Activated B cell treated with CpG ODN at 0.5 μM for 24 hours (primary cell): Measurements from ENCODE around the gene MUC12. TPM values are rescaled to one million over a fixed set of nuclear protein-coding genes. Genes with fewer than 3 reads are reported as not detected.

Source experiments
- ATAC-seq: fragments of 200-7000 bp; cut with Tn5 transposase; one replicate; pipeline ENCODE4 v1.10.0; 2021; ENCODE audit warnings: low read depth, mild to moderate bottlenecking, moderate library complexity
- CTCF ChIA-PET: fragments of 350-600 bp; sonication (Branson Sonifier 250); formaldehyde crosslinking; loops from one replicate; lab custom pipeline; 2021; ENCODE audit warnings: antibody characterized with exemption; lab: Charles Lee
- POLR2A ChIA-PET: fragments of 350-600 bp; sonication (Branson Sonifier 250); formaldehyde crosslinking; loops from one replicate; lab custom pipeline; 2021; ENCODE audit warnings: antibody characterized with exemption; lab: Charles Lee
- DNase-seq: peaks from one replicate; pipeline ENCODE4 v3.0.0; 2022
- H3K27ac Mint-ChIP-seq: one replicate; pipeline ENCODE4 v1.8.0; 2020; ENCODE audit warnings: mixed read lengths
- H3K27me3 Mint-ChIP-seq: one replicate; pipeline ENCODE4 v1.8.0; 2021; ENCODE audit warnings: mixed read lengths
- H3K36me3 Mint-ChIP-seq: one replicate; pipeline ENCODE4 v1.8.0; 2021; ENCODE audit warnings: low read depth, mixed read lengths
- H3K4me1 Mint-ChIP-seq: one replicate; pipeline ENCODE4 v1.8.0; 2021; ENCODE audit warnings: mixed read lengths
- H3K4me3 Mint-ChIP-seq: one replicate; pipeline ENCODE4 v1.8.0; 2020; ENCODE audit warnings: mild to moderate bottlenecking, mixed read lengths
- H3K9me3 Mint-ChIP-seq: one replicate; pipeline ENCODE4 v1.8.0; 2020; ENCODE audit warnings: mixed read lengths
- intact Hi-C: fragments of 100-400 bp; cut with micrococcal nuclease; formaldehyde crosslinking; loops from one replicate; pipeline ENCODE4 v1.15.1; 2024
- total RNA-seq: library from RNA; stranded (reverse); gene quantifications from 2 replicates; pipeline ENCODE4 v1.2.3, GENCODE V29; 2022
- TF ChIP-seq, protein P1 (sequence below): fragments of 200-600 bp; IDR thresholded peaks from one replicate; pipeline ENCODE4 v1.8.0; 2022; ENCODE audit warnings: antibody characterized with exemption, mild to moderate bottlenecking

Gene MUC12
- total RNA-seq, 1 donor from 2014 or later = not detected

DNA sequence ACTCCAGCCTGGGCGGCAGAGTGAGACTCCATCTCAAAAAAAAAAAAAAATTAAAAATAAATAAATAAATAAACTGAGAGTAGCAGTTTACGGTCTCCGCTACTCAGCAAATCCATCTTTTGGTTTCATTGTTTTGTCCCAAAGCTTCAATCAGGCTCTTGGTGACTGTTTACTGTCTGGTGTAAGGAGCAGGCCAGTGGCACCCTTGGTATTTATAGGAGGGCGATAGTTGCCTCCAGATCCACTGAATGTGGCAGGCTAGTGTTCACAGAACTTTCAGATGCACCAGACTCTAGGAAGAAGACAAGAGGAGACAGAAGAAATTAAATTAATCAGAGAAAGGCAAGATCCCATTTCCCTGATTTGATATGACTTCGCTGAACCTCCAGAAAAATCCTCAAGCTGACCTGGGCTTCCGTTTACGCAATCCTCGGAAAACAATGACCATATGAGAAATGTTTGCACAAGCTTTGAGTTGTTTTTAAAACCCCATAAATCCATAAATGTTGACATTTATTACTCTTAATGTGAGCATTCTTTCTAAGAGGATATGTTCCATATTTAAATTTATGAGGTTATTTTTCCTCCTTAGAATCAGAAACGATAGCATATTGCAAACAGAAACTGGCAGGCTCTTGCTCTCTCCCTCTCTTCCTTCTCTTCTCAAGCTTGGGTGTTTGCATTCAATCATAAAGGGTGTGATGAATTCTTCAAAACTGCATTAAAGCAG lies 27.2 kb upstream of the MUC12 start:
- H3K36me3 Mint-ChIP-seq = no peaks in the 10 kb centered on the region
- intact Hi-C loops = no loop called here
- no peak overlapping the region for H3K4me3 Mint-ChIP-seq
- no peaks in the 10 kb centered on the region for H3K4me1 Mint-ChIP-seq
- peaks cover 6% of the 10 kb centered on the region for H3K9me3 Mint-ChIP-seq
- ChIA-PET POLR2A (interaction anchor here (0.6 kb wide), 1 partner anchor 16 kb away, joined by 3 read pairs; no protein-coding TSS in a partner anchor), CTCF (no interaction called here)
- peaks cover 19% of the 10 kb centered on the region for H3K27me3 Mint-ChIP-seq
- H3K27ac Mint-ChIP-seq = no peak overlapping the region
- ATAC-seq (no peak), DNase-seq (no peak)
- TF ChIP-seq, protein P1, sequence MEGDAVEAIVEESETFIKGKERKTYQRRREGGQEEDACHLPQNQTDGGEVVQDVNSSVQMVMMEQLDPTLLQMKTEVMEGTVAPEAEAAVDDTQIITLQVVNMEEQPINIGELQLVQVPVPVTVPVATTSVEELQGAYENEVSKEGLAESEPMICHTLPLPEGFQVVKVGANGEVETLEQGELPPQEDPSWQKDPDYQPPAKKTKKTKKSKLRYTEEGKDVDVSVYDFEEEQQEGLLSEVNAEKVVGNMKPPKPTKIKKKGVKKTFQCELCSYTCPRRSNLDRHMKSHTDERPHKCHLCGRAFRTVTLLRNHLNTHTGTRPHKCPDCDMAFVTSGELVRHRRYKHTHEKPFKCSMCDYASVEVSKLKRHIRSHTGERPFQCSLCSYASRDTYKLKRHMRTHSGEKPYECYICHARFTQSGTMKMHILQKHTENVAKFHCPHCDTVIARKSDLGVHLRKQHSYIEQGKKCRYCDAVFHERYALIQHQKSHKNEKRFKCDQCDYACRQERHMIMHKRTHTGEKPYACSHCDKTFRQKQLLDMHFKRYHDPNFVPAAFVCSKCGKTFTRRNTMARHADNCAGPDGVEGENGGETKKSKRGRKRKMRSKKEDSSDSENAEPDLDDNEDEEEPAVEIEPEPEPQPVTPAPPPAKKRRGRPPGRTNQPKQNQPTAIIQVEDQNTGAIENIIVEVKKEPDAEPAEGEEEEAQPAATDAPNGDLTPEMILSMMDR = no peak

DNA sequence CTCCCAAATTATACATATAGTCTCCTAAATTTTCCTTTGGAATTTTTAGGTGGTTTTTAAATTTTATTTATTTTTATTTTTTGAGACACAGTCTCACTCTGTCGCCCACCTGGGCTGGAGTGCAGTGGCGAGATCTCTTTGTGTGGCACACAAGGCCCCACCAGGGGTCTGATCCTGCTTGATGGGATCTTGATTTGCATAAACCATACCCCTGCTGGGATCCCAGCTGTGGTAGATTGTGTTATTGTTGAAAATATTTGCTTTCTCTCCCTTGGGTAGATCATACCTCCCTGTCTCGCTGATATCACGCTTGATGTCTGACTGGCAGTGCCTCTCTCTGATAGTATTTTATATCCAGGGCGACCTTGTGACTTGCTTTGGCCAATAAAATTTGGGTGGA lies 25.7 kb upstream of the MUC12 start:
- Mint-ChIP-seq H3K36me3 (no peaks in the 10 kb centered on the region), H3K4me3 (no peak overlapping the region), H3K27ac (no peak overlapping the region), H3K27me3 (peaks cover 19% of the 10 kb centered on the region), H3K9me3 (peaks cover 6% of the 10 kb centered on the region), H3K4me1 (no peaks in the 10 kb centered on the region)
- ChIA-PET CTCF (no interaction called here), POLR2A (no interaction called here)
- TF ChIP-seq, protein P1 = no peak
- DNase-seq (no peak), ATAC-seq (no peak)
- intact Hi-C loops = no loop called here

DNA sequence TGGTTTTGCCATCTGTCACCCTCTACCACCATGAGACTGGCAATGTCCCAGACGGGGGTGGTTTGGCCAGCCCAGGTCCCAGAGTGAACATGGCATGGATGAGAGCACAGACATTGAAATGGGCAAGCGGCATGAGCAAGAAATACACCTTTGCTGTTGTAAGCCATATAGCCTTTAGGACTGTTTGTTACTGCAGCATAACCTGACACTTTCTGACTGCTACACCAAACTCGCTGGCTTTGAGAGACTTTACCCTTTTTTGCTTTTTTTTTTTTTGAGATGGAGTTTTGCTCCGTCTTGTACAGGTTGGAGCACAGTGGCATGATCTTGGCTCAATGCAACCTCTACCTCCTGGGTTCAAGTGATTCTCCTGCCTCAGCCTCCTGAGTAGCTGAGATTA lies 25.2 kb upstream of the MUC12 start:
- no peak overlapping the region for H3K27ac Mint-ChIP-seq
- ChIA-PET CTCF (no interaction called here), POLR2A (no interaction called here)
- intact Hi-C loops = no loop called here
- peaks cover 6% of the 10 kb centered on the region for H3K9me3 Mint-ChIP-seq
- DNase-seq = no peak
- H3K27me3 Mint-ChIP-seq = peaks cover 21% of the 10 kb centered on the region
- H3K4me3 Mint-ChIP-seq = no peak overlapping the region
- TF ChIP-seq, protein P1 = no peak
- H3K36me3 Mint-ChIP-seq = no peaks in the 10 kb centered on the region
- no peak for ATAC-seq
- no peaks in the 10 kb centered on the region for H3K4me1 Mint-ChIP-seq

DNA sequence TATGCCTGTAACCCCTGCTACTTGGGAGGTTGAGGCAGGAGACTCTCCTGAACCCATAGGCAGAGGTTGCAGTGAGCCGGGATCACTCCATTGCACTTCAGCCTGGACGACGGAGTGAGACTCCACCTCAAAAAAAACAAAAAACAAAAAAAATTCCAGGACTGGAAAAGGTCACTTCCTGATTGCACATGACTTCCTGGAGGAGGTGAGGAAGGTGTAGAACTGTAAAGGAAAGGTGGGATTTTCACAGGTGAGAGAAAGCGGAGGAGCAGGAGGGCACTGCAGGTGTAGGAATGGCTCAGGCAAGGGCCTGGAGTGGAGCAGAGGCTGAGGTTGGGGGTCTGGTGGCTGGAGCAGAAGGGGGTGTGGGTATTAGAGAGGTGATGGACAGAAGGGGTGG lies 23.3 kb upstream of the MUC12 start:
- ChIA-PET POLR2A (no interaction called here), CTCF (no interaction called here)
- no peaks in the 10 kb centered on the region for H3K4me1 Mint-ChIP-seq
- ATAC-seq (no peak), DNase-seq (no peak)
- H3K36me3 Mint-ChIP-seq = no peaks in the 10 kb centered on the region
- H3K4me3 Mint-ChIP-seq = no peak overlapping the region
- intact Hi-C loops = no loop called here
- TF ChIP-seq, protein P1 = no peak
- no peak overlapping the region for H3K27ac Mint-ChIP-seq
- H3K27me3 Mint-ChIP-seq = peaks cover 30% of the 10 kb centered on the region
- H3K9me3 Mint-ChIP-seq = no peaks in the 10 kb centered on the region

DNA sequence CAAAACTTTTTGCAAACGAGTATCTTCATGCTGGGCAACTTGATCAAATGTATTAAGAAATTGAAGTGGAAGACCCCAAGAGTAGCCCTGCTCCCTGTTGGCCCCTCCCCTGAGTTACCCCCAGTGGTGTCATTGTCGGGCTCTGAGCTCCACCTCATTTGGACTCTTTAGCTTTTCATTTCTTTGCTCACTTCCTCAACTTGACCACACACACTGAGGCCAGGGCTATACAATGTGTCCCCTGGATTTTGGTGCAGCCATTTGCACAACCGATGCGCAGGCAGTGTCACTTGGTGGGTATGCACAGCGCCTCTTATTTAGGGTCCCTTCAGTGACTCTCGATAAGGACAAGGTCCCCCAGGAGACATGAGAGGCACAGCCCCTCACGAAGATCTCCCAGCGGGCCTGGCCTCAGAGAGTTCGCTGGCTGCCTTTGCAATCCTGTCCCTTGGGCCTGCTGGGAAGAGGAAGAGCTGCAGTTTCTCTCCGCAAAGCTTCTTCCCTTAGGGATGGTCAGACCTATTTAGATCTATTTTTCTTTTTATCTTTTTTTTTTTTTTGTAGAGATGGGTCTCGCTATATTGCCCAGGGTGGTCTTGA lies 22.5 kb upstream of the MUC12 start:
- ATAC-seq (no peak), DNase-seq (no peak)
- CTCF ChIA-PET = no interaction called here
- Mint-ChIP-seq H3K27me3 (peaks cover 30% of the 10 kb centered on the region), H3K36me3 (no peaks in the 10 kb centered on the region), H3K4me3 (no peak overlapping the region), H3K27ac (no peak overlapping the region), H3K4me1 (no peaks in the 10 kb centered on the region), H3K9me3 (no peaks in the 10 kb centered on the region)
- POLR2A ChIA-PET = no interaction called here
- TF ChIP-seq, protein P1 = no peak
- intact Hi-C loops = no loop called here
